Parathyroid adenoma (tissue), 2 donors: ENCODE results near the gene PEMT.

Experiments used
- H2AFZ ChIP-seq: fragments of 300-600 bp; sonication (generic); one replicate; pipeline ENCODE4 v1.7.0; 2017; ENCODE audit warnings: antibody characterized with exemption, mild to moderate bottlenecking
- H3K27ac ChIP-seq: fragments of 300-600 bp; sonication (generic); one replicate; pipeline ENCODE4 v1.7.0; 2017
- H3K27me3 ChIP-seq: fragments of 300-600 bp; sonication (generic); one replicate; pipeline ENCODE4 v1.7.0; 2017; ENCODE audit warnings: low read length; ENCODE audit not compliant: control insufficient read depth, insufficient read depth
- H3K36me3 ChIP-seq: fragments of 300-600 bp; sonication (generic); one replicate; pipeline ENCODE4 v1.7.0; 2017; ENCODE audit warnings: low read length; ENCODE audit not compliant: control insufficient read depth, insufficient read depth
- H3K4me1 ChIP-seq: fragments of 300-600 bp; sonication (generic); one replicate; pipeline ENCODE4 v1.7.0; 2017; ENCODE audit warnings: control low read depth
- H3K4me2 ChIP-seq: fragments of 300-600 bp; sonication (generic); one replicate; pipeline ENCODE4 v1.7.0; 2017; ENCODE audit warnings: low read length
- H3K4me3 ChIP-seq: fragments of 300-600 bp; sonication (generic); one replicate; pipeline ENCODE4 v1.7.0; 2017; ENCODE audit warnings: low read depth, low read length
- H3K79me2 ChIP-seq: fragments of 300-600 bp; sonication (generic); one replicate; pipeline ENCODE4 v1.7.0; 2017; ENCODE audit warnings: control low read depth
- H3K9ac ChIP-seq: fragments of 300-600 bp; sonication (generic); one replicate; pipeline ENCODE4 v1.7.0; 2017; ENCODE audit warnings: mild to moderate bottlenecking
- H3K9me3 ChIP-seq: fragments of 300-600 bp; sonication (generic); one replicate; pipeline ENCODE4 v1.7.0; 2017; ENCODE audit warnings: low read length; ENCODE audit not compliant: control insufficient read depth
- TF ChIP-seq, protein P1 (sequence below): fragments of 300-600 bp; sonication (generic); IDR thresholded peaks from one replicate; pipeline ENCODE4 v1.7.0; 2017; ENCODE audit warnings: antibody characterized with exemption, mild to moderate bottlenecking
- donor health status: primary hyperparathyroidism.

PEMT gene

GRCh38 chr17:17513626-17514025 is 77.9 kb downstream of the PEMT start:
- Histone ChIP-seq H3K9ac (no peak overlapping the region), H3K9me3 (no peaks in the 10 kb centered on the region), H3K27me3 (no peaks in the 10 kb centered on the region), H3K27ac (no peak overlapping the region), H3K79me2 (no peaks in the 10 kb centered on the region), H3K4me2 (no peak overlapping the region), H3K4me1 (no peaks in the 10 kb centered on the region), H3K4me3 (no peak overlapping the region), H3K36me3 (no peaks in the 10 kb centered on the region), H2AFZ (no peak overlapping the region)
- TF ChIP-seq, protein P1, sequence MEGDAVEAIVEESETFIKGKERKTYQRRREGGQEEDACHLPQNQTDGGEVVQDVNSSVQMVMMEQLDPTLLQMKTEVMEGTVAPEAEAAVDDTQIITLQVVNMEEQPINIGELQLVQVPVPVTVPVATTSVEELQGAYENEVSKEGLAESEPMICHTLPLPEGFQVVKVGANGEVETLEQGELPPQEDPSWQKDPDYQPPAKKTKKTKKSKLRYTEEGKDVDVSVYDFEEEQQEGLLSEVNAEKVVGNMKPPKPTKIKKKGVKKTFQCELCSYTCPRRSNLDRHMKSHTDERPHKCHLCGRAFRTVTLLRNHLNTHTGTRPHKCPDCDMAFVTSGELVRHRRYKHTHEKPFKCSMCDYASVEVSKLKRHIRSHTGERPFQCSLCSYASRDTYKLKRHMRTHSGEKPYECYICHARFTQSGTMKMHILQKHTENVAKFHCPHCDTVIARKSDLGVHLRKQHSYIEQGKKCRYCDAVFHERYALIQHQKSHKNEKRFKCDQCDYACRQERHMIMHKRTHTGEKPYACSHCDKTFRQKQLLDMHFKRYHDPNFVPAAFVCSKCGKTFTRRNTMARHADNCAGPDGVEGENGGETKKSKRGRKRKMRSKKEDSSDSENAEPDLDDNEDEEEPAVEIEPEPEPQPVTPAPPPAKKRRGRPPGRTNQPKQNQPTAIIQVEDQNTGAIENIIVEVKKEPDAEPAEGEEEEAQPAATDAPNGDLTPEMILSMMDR, result no peak

DNA sequence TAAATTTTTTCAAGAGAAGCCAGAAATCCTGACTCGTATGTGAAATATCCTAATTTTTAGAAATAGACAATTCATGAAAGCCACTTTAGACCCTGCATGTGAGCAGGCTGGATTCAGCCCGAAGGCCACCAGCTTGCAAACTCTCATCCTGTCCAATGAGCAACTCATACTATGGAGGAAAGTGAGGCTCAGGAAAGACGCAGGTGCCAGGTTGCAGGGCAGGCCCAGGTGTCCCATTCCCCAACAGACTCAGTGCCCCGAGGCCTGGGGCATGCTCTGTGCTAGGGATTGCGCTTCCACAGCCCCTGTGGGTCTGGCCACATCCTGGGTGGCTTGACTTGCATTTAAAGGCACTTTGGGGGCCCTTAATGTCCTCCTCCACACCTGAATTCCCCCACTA is 78.6 kb downstream of the PEMT start:
- Histone ChIP-seq H3K79me2 (no peaks in the 10 kb centered on the region), H2AFZ (no peak overlapping the region), H3K36me3 (no peaks in the 10 kb centered on the region), H3K27ac (no peak overlapping the region), H3K27me3 (no peaks in the 10 kb centered on the region), H3K4me2 (no peak overlapping the region), H3K4me3 (no peak overlapping the region), H3K9me3 (no peaks in the 10 kb centered on the region), H3K4me1 (no peaks in the 10 kb centered on the region), H3K9ac (no peak overlapping the region)
- TF ChIP-seq, protein P1, result no peak

GRCh38 chr17:17511881-17512858 is 79.3 kb downstream of the PEMT start:
- Histone ChIP-seq H3K4me2 (no peak overlapping the region), H3K9me3 (no peaks in the 10 kb centered on the region), H3K27me3 (no peaks in the 10 kb centered on the region), H2AFZ (no peak overlapping the region), H3K9ac (no peak overlapping the region), H3K4me3 (no peak overlapping the region), H3K36me3 (no peaks in the 10 kb centered on the region), H3K79me2 (no peaks in the 10 kb centered on the region), H3K27ac (no peak overlapping the region), H3K4me1 (no peaks in the 10 kb centered on the region)
- TF ChIP-seq, protein P1, result no peak

- H3K36me3 ChIP-seq, result no peaks in the 10 kb centered on the region
- no peak overlapping the region for H3K4me2 ChIP-seq
- no peak overlapping the region for H3K9ac ChIP-seq
- TF ChIP-seq, protein P1, result no peak
- H3K4me3 ChIP-seq, result no peak overlapping the region
- no peaks in the 10 kb centered on the region for H3K79me2 ChIP-seq
- no peaks in the 10 kb centered on the region for H3K4me1 ChIP-seq
- H3K9me3 ChIP-seq, result no peaks in the 10 kb centered on the region
- no peak overlapping the region for H2AFZ ChIP-seq
- H3K27ac ChIP-seq, result no peak overlapping the region
- H3K27me3 ChIP-seq, result no peaks in the 10 kb centered on the region
Measured at GRCh38 chr17:17511293-17511741, 80.2 kb downstream of the PEMT start.
